DOHH2 (cell line): ENCODE data around the gene SCN3B.
A peak's percentile ranks its signal among the peaks of the same experiment; 100 is the strongest.

Source experiments
- H3F3A ChIP-seq: fragments of 200-600 bp; sonication (generic), shearing (Covaris generic); 2 replicates; pipeline ENCODE4 v1.6.0; 2016; ENCODE audit warnings: antibody characterized with exemption, mild to moderate bottlenecking; ENCODE audit not compliant: control insufficient read depth, insufficient read depth
- H3K27ac ChIP-seq: fragments of 200-600 bp; sonication (generic); 2 replicates; pipeline ENCODE4 v1.5.1; 2014; ENCODE audit warnings: low read depth, mild to moderate bottlenecking, low read length, moderate library complexity
- H3K27me3 ChIP-seq: fragments of 200-600 bp; sonication (generic); 2 replicates; pipeline ENCODE4 v1.6.1; 2014; ENCODE audit warnings: mild to moderate bottlenecking, low read length, mixed read lengths; ENCODE audit not compliant: control insufficient read depth
- H3K36me3 ChIP-seq: fragments of 200-600 bp; sonication (generic); 2 replicates; pipeline ENCODE4 v1.6.1; 2014; ENCODE audit warnings: mild to moderate bottlenecking, low read length, moderate library complexity, mixed read lengths; ENCODE audit not compliant: control insufficient read depth
- H3K4me1 ChIP-seq: fragments of 200-600 bp; sonication (generic); 2 replicates; pipeline ENCODE4 v1.6.1; 2014; ENCODE audit warnings: mild to moderate bottlenecking, low read length, mixed read lengths; ENCODE audit not compliant: control insufficient read depth
- H3K4me2 ChIP-seq: fragments of 200-600 bp; sonication (generic); 2 replicates; pipeline ENCODE4 v1.6.0; 2014; ENCODE audit warnings: mild to moderate bottlenecking, low read length, moderate library complexity
- H3K4me3 ChIP-seq: fragments of 200-600 bp; sonication (generic); 2 replicates; pipeline ENCODE4 v1.5.1; 2014; ENCODE audit warnings: mild to moderate bottlenecking, low read length, mixed read lengths
- H3K79me2 ChIP-seq: fragments of 200-600 bp; sonication (generic); 2 replicates; pipeline ENCODE4 v1.6.1; 2014; ENCODE audit warnings: mild to moderate bottlenecking, low read length, mixed read lengths; ENCODE audit not compliant: control insufficient read depth
- H3K9me2 ChIP-seq: fragments of 200-600 bp; sonication (generic); replicated peaks from 2 replicates; pipeline ENCODE4 v1.6.1; 2014; ENCODE audit warnings: mild to moderate bottlenecking, low read length, mixed read lengths; ENCODE audit not compliant: control insufficient read depth
- H3K9me3 ChIP-seq: fragments of 200-600 bp; sonication (generic); 2 replicates; pipeline ENCODE4 v1.6.1; 2014; ENCODE audit warnings: antibody characterized with exemption, low read length, mixed read lengths; ENCODE audit not compliant: control insufficient read depth, insufficient read depth
- H4K20me1 ChIP-seq: fragments of 200-600 bp; sonication (generic); 2 replicates; pipeline ENCODE4 v1.6.0; 2014; ENCODE audit warnings: low read depth, mild to moderate bottlenecking, antibody characterized with exemption, low read length, moderate library complexity; ENCODE audit not compliant: control insufficient read depth, insufficient read depth
- CTCF ChIP-seq: fragments of 200-600 bp; sonication (generic); IDR thresholded peaks from one replicate; pipeline ENCODE4 v1.5.1; 2014; ENCODE audit warnings: antibody characterized with exemption, mild to moderate bottlenecking, low read depth, low read length; ENCODE audit not compliant: poor library complexity, severe bottlenecking
- EZH2phosphoT487 ChIP-seq: fragments of 200-600 bp; sonication (generic); IDR thresholded peaks from 2 replicates; pipeline ENCODE4 v1.6.1; 2017; ENCODE audit warnings: borderline replicate concordance, mild to moderate bottlenecking, antibody characterized with exemption, low read length, moderate library complexity, mixed read lengths

The SCN3B gene

GRCh38 chr11:123641495-123641840 is 13.0 kb downstream of the SCN3B start:
- Histone ChIP-seq H3K4me3 (no peak overlapping the region), H3K4me2 (no peak overlapping the region)

GRCh38 chr11:123640677-123641494 is 13.5 kb downstream of the SCN3B start:
- H3K4me3 ChIP-seq: no peak overlapping the region
- H3K36me3 ChIP-seq: no peaks in the 10 kb centered on the region
- no peaks in the 10 kb centered on the region for H3K9me3 ChIP-seq
- no peaks in the 10 kb centered on the region for H3K79me2 ChIP-seq
- TF ChIP-seq CTCF (peak; percentile 93), EZH2phosphoT487 (no peak)
- no peaks in the 10 kb centered on the region for H4K20me1 ChIP-seq
- H3F3A ChIP-seq: no peaks in the 10 kb centered on the region
- no peak overlapping the region for H3K27ac ChIP-seq
- H3K27me3 ChIP-seq: peaks cover 13% of the 10 kb centered on the region
- peaks cover 17% of the 10 kb centered on the region for H3K4me1 ChIP-seq
- H3K9me2 ChIP-seq: no peaks in the 10 kb centered on the region
- no peak overlapping the region for H3K4me2 ChIP-seq

More at GRCh38 chr11:123641495-123641840, 13.0 kb downstream of the SCN3B start:
- H3K79me2 ChIP-seq: no peaks in the 10 kb centered on the region
- H3K36me3 ChIP-seq: no peaks in the 10 kb centered on the region
- peaks cover 11% of the 10 kb centered on the region for H3K27me3 ChIP-seq
- H3K9me2 ChIP-seq: no peaks in the 10 kb centered on the region
- no peak overlapping the region for H3K27ac ChIP-seq
- peaks cover 17% of the 10 kb centered on the region for H3K4me1 ChIP-seq
- no peaks in the 10 kb centered on the region for H4K20me1 ChIP-seq
- no peaks in the 10 kb centered on the region for H3K9me3 ChIP-seq
- H3F3A ChIP-seq: no peaks in the 10 kb centered on the region
- TF ChIP-seq CTCF: no peak
- TF ChIP-seq EZH2phosphoT487: no peak

- H4K20me1 ChIP-seq: no peaks in the 10 kb centered on the region
- no peaks in the 10 kb centered on the region for H3K36me3 ChIP-seq
- no peak overlapping the region for H3K4me3 ChIP-seq
- H3K4me2 ChIP-seq: no peak overlapping the region
- TF ChIP-seq EZH2phosphoT487 (no peak), CTCF (no peak)
- no peaks in the 10 kb centered on the region for H3K79me2 ChIP-seq
- H3K27ac ChIP-seq: no peak overlapping the region
- H3K9me2 ChIP-seq: no peaks in the 10 kb centered on the region
- H3F3A ChIP-seq: no peaks in the 10 kb centered on the region
- H3K27me3 ChIP-seq: peaks cover 13% of the 10 kb centered on the region
- H3K9me3 ChIP-seq: no peaks in the 10 kb centered on the region
- peaks cover 12% of the 10 kb centered on the region for H3K4me1 ChIP-seq
Measured at GRCh38 chr11:123640029-123640428, 14.4 kb downstream of the SCN3B start.
